GM21723 (cell line): ENCODE data around the gene FAM53C.
"Not testable (repeated sequence)": the region's sequence is repeated elsewhere in the genome, so short reads cannot be mapped to it uniquely, and the experiment has no call there.

ENCODE experiments used
- ATAC-seq: cut with Tn5 transposase; IDR thresholded peaks from one replicate; pipeline ENCODE4 v1.9.1; 2021; ENCODE audit warnings: mild to moderate bottlenecking, moderate library complexity; ENCODE audit not compliant: unreplicated experiment

Gene FAM53C

DNA sequence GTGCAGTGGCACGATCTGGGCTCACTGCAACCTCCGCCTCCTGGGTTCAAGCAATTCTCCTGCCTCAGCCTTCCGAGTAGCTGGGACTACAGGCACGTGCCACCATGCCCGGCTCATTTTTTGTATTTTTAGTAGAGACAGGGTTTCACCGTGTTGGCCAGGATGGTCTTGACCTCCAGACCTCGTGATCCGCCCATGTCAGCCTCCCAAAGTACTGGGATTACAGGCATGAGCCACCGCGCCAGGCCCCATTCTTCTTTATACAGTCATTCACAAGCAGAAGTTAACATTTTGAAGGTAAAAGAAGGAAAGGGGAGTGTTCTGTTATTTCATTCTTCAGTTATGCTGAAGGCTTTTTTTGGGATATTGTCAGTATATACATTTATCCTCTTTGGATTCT is 51.8 kb downstream of the FAM53C start:
- ATAC-seq, result not testable (repeated sequence)

DNA sequence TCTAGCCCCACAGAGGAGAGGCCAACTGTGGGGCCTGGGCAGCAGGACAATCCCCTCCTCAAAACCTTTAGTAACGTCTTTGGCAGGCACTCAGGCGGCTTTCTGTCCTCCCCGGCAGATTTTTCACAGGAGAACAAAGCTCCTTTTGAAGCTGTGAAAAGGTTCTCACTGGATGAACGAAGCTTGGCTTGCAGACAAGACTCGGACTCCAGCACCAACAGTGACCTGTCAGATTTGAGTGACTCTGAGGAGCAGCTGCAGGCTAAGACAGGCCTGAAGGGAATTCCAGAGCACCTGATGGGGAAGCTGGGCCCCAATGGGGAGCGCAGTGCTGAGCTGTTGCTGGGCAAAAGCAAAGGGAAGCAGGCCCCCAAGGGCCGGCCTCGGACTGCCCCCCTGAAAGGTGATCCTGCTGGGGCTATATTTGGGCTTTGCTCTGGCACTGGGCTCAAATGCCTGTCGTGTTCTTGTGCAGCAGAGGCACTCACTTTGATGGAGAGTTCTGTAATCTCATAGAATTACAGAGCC is 53.9 kb downstream of the FAM53C start:
- ATAC-seq, result no peak
